Natural killer cell treated with Interleukin-12 subunit alpha and Interleukin-12 subunit beta and Interleukin-15 and Interleukin-18, amount 100 ng/mL, for 72 hours (primary cell): ENCODE measurements around the gene PRDM16. TPM values are rescaled to one million over a fixed set of nuclear protein-coding genes. Genes with fewer than 3 reads are reported as not detected.
A peak's percentile ranks its signal among the peaks of the same experiment; 100 is the strongest.

Experiments used
- ATAC-seq, 2 donors: fragments of 150-1000 bp; cut with Tn5 transposase in 1 of 2; sonication (Bioruptor Pico), chemical (Tn5 transposase) in 1 of 2; 2 replicates each; pipeline ENCODE4 v1.10.0; 2021
- DNase-seq: peaks from one replicate; pipeline ENCODE4 v3.0.0; 2022; ENCODE audit warnings: low spot score
- H3K27ac Mint-ChIP-seq, 2 donors: 1 replicate in 1 of 2; 2 replicates in 1 of 2; pipeline ENCODE4 v1.8.0; 2022; ENCODE audit warnings: mixed read lengths in 2 of 2, mild to moderate bottlenecking in 1 of 2, moderate library complexity in 1 of 2
- H3K27me3 Mint-ChIP-seq, 2 donors: 1 replicate in 1 of 2; 2 replicates in 1 of 2; pipeline ENCODE4 v1.8.0; 2022; ENCODE audit warnings: mixed read lengths in 2 of 2
- H3K36me3 Mint-ChIP-seq: one replicate; pipeline ENCODE4 v1.8.0; 2022; ENCODE audit warnings: mixed read lengths
- H3K4me1 Mint-ChIP-seq, 2 donors: 1 replicate in 1 of 2; 2 replicates in 1 of 2; pipeline ENCODE4 v1.8.0; 2022; ENCODE audit warnings: low read depth in 2 of 2, mixed read lengths in 2 of 2, mild to moderate bottlenecking in 1 of 2
- H3K4me3 Mint-ChIP-seq: one replicate; pipeline ENCODE4 v1.8.0; 2022; ENCODE audit warnings: mixed read lengths
- H3K9me3 Mint-ChIP-seq: 2 replicates; pipeline ENCODE4 v1.8.0; 2022; ENCODE audit warnings: mixed read lengths
- total RNA-seq, 2 donors: library from RNA; stranded (reverse); gene quantifications; one replicate each; pipeline ENCODE4 v1.2.3, GENCODE V29; 2022

The PRDM16 gene
- total RNA-seq, 2 donors from 2014 or later: not detected

DNA sequence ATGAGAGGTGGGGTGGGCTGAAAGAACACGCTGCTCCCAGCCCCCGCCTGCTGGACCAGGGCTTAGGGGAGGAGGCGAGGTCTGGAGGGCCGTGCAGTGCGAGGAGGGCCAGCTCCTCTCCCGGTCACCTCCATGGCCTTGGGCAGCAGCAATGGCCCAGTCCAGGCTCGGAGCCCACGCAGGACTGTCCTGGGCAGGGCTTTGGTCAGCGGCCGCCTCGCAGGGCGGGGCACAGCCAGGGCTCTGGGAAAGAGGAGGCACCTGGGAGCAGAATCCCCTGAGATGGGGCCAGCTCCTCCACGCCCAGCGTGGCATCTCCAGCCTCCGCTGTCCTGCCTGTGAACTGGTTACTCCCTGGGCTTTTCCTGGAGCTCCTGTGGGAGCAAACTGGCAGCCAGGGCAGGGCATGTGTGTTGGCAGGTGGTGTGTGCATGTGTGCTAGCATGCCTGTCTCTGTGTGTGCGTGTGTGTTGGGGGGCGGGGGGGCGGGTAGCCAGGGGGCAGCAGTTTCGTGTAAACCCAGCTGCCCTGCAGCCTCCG lies 412.9 kb downstream of the PRDM16 start:
- H3K36me3 Mint-ChIP-seq: no peaks in the 10 kb centered on the region
- no peaks in the 10 kb centered on the region for H3K4me1 Mint-ChIP-seq
- H3K9me3 Mint-ChIP-seq: no peaks in the 10 kb centered on the region
- peaks cover 0 to 2% of the 10 kb centered on the region in 2 donors for H3K27me3 Mint-ChIP-seq
- ATAC-seq (no peak), DNase-seq (no peak)
- H3K4me3 Mint-ChIP-seq: no peak overlapping the region
- no peak overlapping the region for H3K27ac Mint-ChIP-seq

DNA sequence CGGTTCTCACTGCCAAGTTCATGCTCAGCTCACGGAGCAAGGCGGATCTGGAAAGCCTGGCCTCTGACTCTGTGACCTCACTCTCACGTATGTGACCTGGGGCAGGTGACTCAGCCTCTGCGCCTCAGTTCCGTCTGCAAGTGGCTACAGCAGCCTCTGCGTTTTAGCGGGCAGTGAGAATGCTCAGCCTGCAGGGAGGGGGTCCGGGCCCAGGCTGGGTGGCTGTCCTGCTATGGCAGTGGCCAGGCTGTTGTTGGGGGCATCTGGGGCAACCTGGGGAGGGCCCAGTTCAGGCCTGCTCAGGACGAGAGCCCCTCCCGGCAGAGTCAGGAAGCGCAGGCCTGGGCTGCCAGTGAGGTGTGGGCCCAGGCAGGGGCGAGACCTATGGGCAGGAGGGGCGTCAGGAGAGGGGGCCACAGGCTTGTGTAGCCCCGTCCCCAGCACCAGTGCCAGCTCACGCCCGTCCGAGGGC lies 413.4 kb downstream of the PRDM16 start:
- peaks cover 0 to 2% of the 10 kb centered on the region in 2 donors for H3K27me3 Mint-ChIP-seq
- ATAC-seq: no peak
- no peaks in the 10 kb centered on the region for H3K36me3 Mint-ChIP-seq
- H3K27ac Mint-ChIP-seq: no peak overlapping the region
- no peaks in the 10 kb centered on the region for H3K9me3 Mint-ChIP-seq
- H3K4me3 Mint-ChIP-seq: no peak overlapping the region
- no peaks in the 10 kb centered on the region for H3K4me1 Mint-ChIP-seq
- DNase-seq: no peak

DNA sequence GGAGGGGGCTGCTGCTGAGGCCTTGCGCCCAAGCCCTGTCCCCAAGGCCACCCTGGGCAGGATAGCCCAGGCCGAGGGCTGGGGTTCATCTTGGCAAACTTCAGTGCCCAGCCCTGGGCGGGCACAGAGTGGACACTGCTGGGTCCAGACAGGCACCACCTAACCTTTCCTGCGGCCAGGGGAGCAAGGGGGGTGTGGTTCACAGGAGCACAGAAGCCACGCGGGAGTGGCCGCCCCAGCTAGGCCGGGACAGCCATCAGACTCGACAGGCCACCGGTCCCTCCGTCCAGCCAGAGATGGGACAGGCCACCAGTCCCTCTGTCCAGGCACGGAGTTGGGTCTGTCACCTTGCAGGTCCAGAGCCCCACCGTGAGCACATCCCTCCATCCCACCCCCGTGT lies 414.4 kb downstream of the PRDM16 start:
- ATAC-seq (no peak), DNase-seq (no peak)
- Mint-ChIP-seq H3K27ac (no peak overlapping the region), H3K9me3 (no peaks in the 10 kb centered on the region), H3K4me3 (no peak overlapping the region), H3K4me1 (no peaks in the 10 kb centered on the region), H3K36me3 (no peaks in the 10 kb centered on the region), H3K27me3 (peaks cover 0 to 2% of the 10 kb centered on the region in 2 donors)

DNA sequence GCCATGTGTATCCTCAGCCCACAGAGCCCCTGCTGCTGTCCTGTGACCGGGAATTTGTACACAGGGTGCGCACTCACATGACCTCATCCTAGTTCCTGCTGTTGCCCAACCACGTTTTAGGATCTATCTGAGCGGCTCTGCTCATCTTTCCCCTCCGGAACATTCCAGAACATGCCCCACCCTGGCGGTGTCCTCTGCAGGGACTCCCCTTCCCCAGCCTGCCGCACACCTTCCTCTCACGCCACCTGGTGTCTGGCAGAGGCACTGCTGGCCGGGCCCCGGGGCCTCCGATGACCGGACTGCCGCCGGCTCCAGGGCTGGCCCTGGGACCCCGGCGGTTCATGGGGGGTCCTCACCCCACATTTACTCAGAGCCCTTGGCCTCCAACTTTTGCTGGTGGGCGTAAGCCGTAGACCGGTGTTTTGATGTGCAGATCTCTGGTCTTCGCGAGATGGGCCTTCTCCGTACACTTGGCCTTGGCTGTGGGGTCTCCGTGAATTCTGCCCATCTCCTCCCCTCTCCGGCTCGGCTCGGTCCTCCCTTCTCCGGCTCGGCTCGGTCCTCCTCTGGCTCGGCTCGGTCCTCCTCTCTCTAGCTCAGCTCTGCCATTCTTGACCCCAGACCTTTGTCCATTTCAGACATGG lies 414.9 kb downstream of the PRDM16 start:
- Mint-ChIP-seq H3K27ac (no peak overlapping the region), H3K4me1 (no peaks in the 10 kb centered on the region), H3K27me3 (peaks cover 0 to 2% of the 10 kb centered on the region in 2 donors), H3K4me3 (no peak overlapping the region), H3K9me3 (no peaks in the 10 kb centered on the region), H3K36me3 (no peaks in the 10 kb centered on the region)
- ATAC-seq (peak in 1 of 2 donors; percentile 60), DNase-seq (no peak)

DNA sequence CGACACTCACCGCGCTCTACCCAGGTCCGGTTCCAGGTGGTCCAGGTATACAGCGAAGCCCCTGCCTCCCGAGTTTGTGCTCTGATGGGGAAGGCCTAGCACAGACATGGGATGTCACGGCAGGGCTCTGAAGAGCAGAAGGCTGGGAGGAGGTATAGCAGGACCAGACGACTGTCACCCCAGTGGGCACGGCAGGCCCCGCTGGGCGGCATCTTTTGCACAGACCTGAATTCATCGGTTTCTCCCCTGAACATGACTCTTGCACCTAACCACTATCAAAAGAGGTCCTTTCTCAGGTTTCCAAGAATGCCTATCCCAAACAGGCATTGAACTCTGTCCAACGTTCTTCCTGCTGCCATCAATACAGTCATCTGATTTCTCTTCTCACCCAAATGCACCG lies 416.0 kb downstream of the PRDM16 start:
- Mint-ChIP-seq H3K36me3 (no peaks in the 10 kb centered on the region), H3K27ac (no peak overlapping the region), H3K4me3 (no peak overlapping the region), H3K27me3 (peaks cover 0 to 2% of the 10 kb centered on the region in 2 donors), H3K4me1 (no peaks in the 10 kb centered on the region), H3K9me3 (no peaks in the 10 kb centered on the region)
- DNase-seq (no peak), ATAC-seq (no peak)

Other genes with a start within 250 kb of the PRDM16 start
- gene ACTRT2, start 47.7 kb upstream of the PRDM16 start, total RNA-seq: not detected